K562 (cell line): ENCODE data around the gene GOLPH3. TPM values are rescaled to one million over a fixed set of nuclear protein-coding genes. Genes with fewer than 3 reads are reported as not detected.
A peak's percentile ranks its signal among the peaks of the same experiment; 100 is the strongest.

Experiments
- ATAC-seq: fragments of 200-7000 bp; cut with Tn5 transposase; 3 replicates; pipeline ENCODE4 v1.9.1; 2020; ENCODE audit warnings: moderate library complexity
- BruUV-seq: library from RNA; stranded (reverse); fragments of 400-500 nt; replicated peaks from 2 replicates; lab custom pipeline; 2021; lab: Mats Ljungman, UMichigan
- CTCF ChIA-PET: fragments of 300-600 bp; formaldehyde crosslinking; extraction: SDS; loops from one replicate; lab custom pipeline; 2021; ENCODE audit warnings: low intra/inter-chr PET ratio; lab: Yijun Ruan, JAX
- POLR2A ChIA-PET: fragments of 300-600, 350-650 bp; sonication (Branson Sonifier 250); formaldehyde crosslinking; extraction: SDS; loops from one replicate; lab custom pipeline; 2021; ENCODE audit warnings: antibody characterized with exemption, inconsistent platforms; lab: Yijun Ruan, JAX
- DNase-seq, 4 experiments: peaks; one replicate each; pipeline versions ENCODE4 v3.0.0 to v3.0.0-alpha.2; 2011 to 2018; ENCODE audit warnings: low spot score in 3 of 4, mixed read lengths in 3 of 4; ENCODE audit errors: extremely low read depth in 1 of 4
- FAIRE-seq: peaks from 2 replicates; lab custom pipeline; 2011; peaks lifted over from hg19 to GRCh38; lab: Jason Lieb, UNC
- H2AFZ ChIP-seq: 2 replicates; pipeline ENCODE4 v1.6.0; 2011; ENCODE audit warnings: low read depth, low read length, control low read depth, inconsistent platforms
- H3K27ac ChIP-seq: fragments of 200-600 bp; 3 replicates; pipeline ENCODE4 v1.8.0; 2011; ENCODE audit warnings: low read depth, mild to moderate bottlenecking, control low read depth, inconsistent platforms, low read length, moderate library complexity, mixed read lengths; ENCODE audit errors: extremely low read depth
- H3K27me3 ChIP-seq, 2 experiments: fragments of 300-600 bp in 1 of 2; 2 replicates in 1 of 2; 3 replicates in 1 of 2; pipeline versions ENCODE4 v1.6.0 to v1.8.0; 2011; ENCODE audit warnings: inconsistent platforms in 2 of 2, low read length in 2 of 2, mild to moderate bottlenecking in 1 of 2, mixed read lengths in 1 of 2, moderate library complexity in 1 of 2; ENCODE audit not compliant: control insufficient read depth in 2 of 2, insufficient read depth in 2 of 2
- H3K36me3 ChIP-seq: fragments of 300-600 bp; 3 replicates; pipeline ENCODE4 v1.8.0; 2011; ENCODE audit warnings: mild to moderate bottlenecking, low read length, inconsistent platforms; ENCODE audit not compliant: control insufficient read depth, insufficient read depth
- H3K4me1 ChIP-seq, 2 experiments: fragments of 200-600 bp in 1 of 2; replicated peaks in 1 of 2; 2 replicates in 1 of 2; 3 replicates in 1 of 2; pipeline versions ENCODE4 v1.5.1 to v1.8.0; 2011; ENCODE audit warnings: inconsistent platforms in 2 of 2, low read length in 2 of 2, mild to moderate bottlenecking in 1 of 2, mixed read lengths in 1 of 2, moderate library complexity in 1 of 2; ENCODE audit not compliant: control insufficient read depth in 2 of 2, insufficient read depth in 2 of 2
- H3K4me2 ChIP-seq: 2 replicates; pipeline ENCODE4 v1.6.1; 2011; ENCODE audit warnings: low read length, control low read depth, inconsistent platforms, mixed read lengths; ENCODE audit not compliant: insufficient read depth
- H3K4me3 ChIP-seq: fragments of 200-600 bp; sonication (generic), shearing (Covaris generic); 2 replicates; pipeline ENCODE4 v1.5.1; 2016; ENCODE audit warnings: control low read depth, inconsistent platforms
- H3K79me2 ChIP-seq: fragments of 200-600 bp; 3 replicates; pipeline ENCODE4 v1.8.0; 2011; ENCODE audit warnings: low read length, inconsistent platforms; ENCODE audit not compliant: control insufficient read depth, insufficient read depth
- H3K9ac ChIP-seq, 2 experiments: 2 replicates each; pipeline versions ENCODE4 v1.6.0 to v1.6.1; 2011; ENCODE audit warnings: low read depth in 2 of 2, low read length in 2 of 2, control low read depth in 1 of 2, inconsistent platforms in 1 of 2, mild to moderate bottlenecking in 1 of 2, mixed read lengths in 1 of 2; ENCODE audit not compliant: insufficient read depth in 1 of 2
- H3K9me1 ChIP-seq: one replicate; pipeline ENCODE4 v1.6.0; 2011; ENCODE audit warnings: inconsistent platforms, mild to moderate bottlenecking, low read length, moderate library complexity; ENCODE audit not compliant: control insufficient read depth, insufficient read depth
- H3K9me3 ChIP-seq: replicated peaks from 2 replicates; pipeline ENCODE4 v1.5.1; 2011; ENCODE audit warnings: low read depth, low read length, inconsistent platforms; ENCODE audit not compliant: control insufficient read depth, insufficient read depth
- H4K20me1 ChIP-seq: replicated peaks from 2 replicates; pipeline ENCODE4 v1.6.1; 2011; ENCODE audit warnings: low read length, inconsistent platforms, mixed read lengths; ENCODE audit not compliant: control insufficient read depth, insufficient read depth
- CEBPB ChIP-seq: fragments of 450-650 bp; IDR thresholded peaks from 2 replicates; pipeline ENCODE4 v1.6.1; 2016; ENCODE audit warnings: missing genetic modification characterization, missing compliant biosample characterization
- CEBPG ChIP-seq, 3 experiments: fragments of 200-800 bp in 1 of 3; sonication (Bioruptor generic) in 1 of 3; sonication (generic) in 1 of 3; formaldehyde crosslinking in 1 of 3; IDR thresholded peaks in 2 of 3; conservative IDR thresholded peaks in 1 of 3; 2 replicates each; pipeline versions ENCODE4 v1.6.1 to v1.8.0; 2016 to 2022; ENCODE audit warnings: missing compliant biosample characterization in 2 of 3, missing genetic modification characterization in 2 of 3, mild to moderate bottlenecking in 1 of 3, missing genetic modification reagents in 1 of 3
- CTBP1 ChIP-seq: fragments of 450-650 bp; IDR thresholded peaks from 2 replicates; pipeline ENCODE4 v1.6.1; 2016; ENCODE audit warnings: borderline replicate concordance
- MAZ ChIP-seq, 2 experiments: fragments of 450-650 bp in 1 of 2; sonication (generic) in 1 of 2; formaldehyde crosslinking; IDR thresholded peaks in 1 of 2; conservative IDR thresholded peaks in 1 of 2; 2 replicates each; pipeline versions ENCODE4 v1.4.0 to v1.5.0; 2020; ENCODE audit warnings: mild to moderate bottlenecking in 1 of 2, missing genetic modification reagents in 1 of 2
- NFIC ChIP-seq: fragments of 450-650 bp; IDR thresholded peaks from 2 replicates; pipeline ENCODE4 v1.6.1; 2017; ENCODE audit warnings: mild to moderate bottlenecking, inconsistent platforms
- PHF8 ChIP-seq: fragments of 200-600 bp; sonication (generic); IDR thresholded peaks from 2 replicates; pipeline ENCODE4 v1.6.1; 2012; ENCODE audit warnings: mixed run types, mild to moderate bottlenecking, inconsistent platforms, low read length, moderate library complexity, borderline replicate concordance
- RCOR1 ChIP-seq, 2 experiments: IDR thresholded peaks; 2 replicates each; pipeline ENCODE4 v1.6.1; 2012; ENCODE audit warnings: low read depth in 2 of 2, low read length in 2 of 2, borderline replicate concordance in 1 of 2, improper control_type of control experiment in 1 of 2
- RFX5 ChIP-seq: IDR thresholded peaks from 2 replicates; pipeline ENCODE4 v1.6.1; 2011; ENCODE audit warnings: low read depth, mild to moderate bottlenecking, improper control_type of control experiment, low read length
- STAT5B ChIP-seq: fragments of 250-450 bp; sonication (Bioruptor Pico); IDR thresholded peaks from 2 replicates; pipeline ENCODE4 v1.8.0; 2021; ENCODE audit warnings: mild to moderate bottlenecking, inconsistent platforms
- WGBS: fragments of 100-300 bp; shearing (Covaris generic); methylation state at CpG from one replicate; pipeline ENCODE4 v1.1.6; 2016; ENCODE audit warnings: low coverage, mixed read lengths; ENCODE audit not compliant: insufficient coverage; ENCODE audit errors: missing lambda C conversion rate; 5-methylcytosine and 5-hydroxymethylcytosine counted together
- in situ Hi-C: fragments of 300-500 bp; cut with MboI; formaldehyde crosslinking; loops from 4 replicates; pipeline ENCODE4 v1.15.0; 2018; ENCODE audit warnings: inconsistent platforms, mixed read lengths
- intact Hi-C: fragments of 100-400 bp; cut with micrococcal nuclease; formaldehyde crosslinking; loops from 2 replicates; pipeline ENCODE4 v1.14.2; 2022
- polyA plus RNA-seq, 8 experiments: library from polyadenylated mRNA; depleted of rRNA in 4 of 8; stranded (reverse) in 5 of 8; unstranded in 3 of 8; fragments of >200 nt; fragmentation: Nextera tagmentation in 2 of 8; fragmentation: Illumina TruSeq in 1 of 8; extraction: Ambion mirVana in 2 of 8; extraction: Trizol in 1 of 8; gene quantifications; 2 replicates each; pipeline versions ENCODE4 v1.2.1 to v1.2.3, GENCODE V29; 2011 to 2014; ENCODE audit warnings: inconsistent platforms in 1 of 8, missing spikeins in 1 of 8
- total RNA-seq, 7 experiments: library from RNA; depleted of rRNA in 6 of 7; stranded (reverse); fragments of >200 nt in 6 of 7; fragmentation: Illumina TruSeq in 2 of 7; extraction: Trizol in 2 of 7; gene quantifications; 2 replicates each; pipeline versions ENCODE4 v1.2.1 to v1.2.3, GENCODE V29; 2011 to 2021; ENCODE audit warnings: low replicate concordance in 1 of 7
- TF ChIP-seq, protein P1 (sequence below): sonication (generic); formaldehyde crosslinking; IDR thresholded peaks from 2 replicates; pipeline ENCODE4 v1.8.1; 2023; ENCODE audit warnings: mild to moderate bottlenecking, missing genetic modification reagents

The GOLPH3 gene
- total and polyA plus RNA-seq, 9 of the 15 experiments (the other 6 are each of a cell fraction or from before 2014, with no cell fraction given) = 18.8 to 94.6 (median 55.1) TPM

GRCh38 chr5:32147959-32148358, 26.2 kb downstream of the GOLPH3 start (continued):
- TF ChIP-seq RCOR1 (IDR thresholded peaks at IDR 0.05; ENCODE audit: borderline replicate concordance in 1 of 2, low read depth in 2 of 2, low read length in 2 of 2) (peak in 1 of 2 experiments; percentile 63; a peak in 1 of 4 replicates), MAZ (CRISPR knock-in tag; conservative IDR thresholded peaks at IDR 0.05 in 1 of 2, IDR thresholded peaks at IDR 0.05 in 1 of 2) (no peak), STAT5B (CRISPR knock-in tag) (no peak), CEBPB (tag) (peak; percentile 84), RFX5 (peak; percentile 71), CTBP1 (0 out of 2 replicates have a peak, but pooled peaks have one; percentile 16), NFIC (0 out of 2 replicates have a peak, but pooled peaks have one; percentile 18)
- TF ChIP-seq, protein P1, sequence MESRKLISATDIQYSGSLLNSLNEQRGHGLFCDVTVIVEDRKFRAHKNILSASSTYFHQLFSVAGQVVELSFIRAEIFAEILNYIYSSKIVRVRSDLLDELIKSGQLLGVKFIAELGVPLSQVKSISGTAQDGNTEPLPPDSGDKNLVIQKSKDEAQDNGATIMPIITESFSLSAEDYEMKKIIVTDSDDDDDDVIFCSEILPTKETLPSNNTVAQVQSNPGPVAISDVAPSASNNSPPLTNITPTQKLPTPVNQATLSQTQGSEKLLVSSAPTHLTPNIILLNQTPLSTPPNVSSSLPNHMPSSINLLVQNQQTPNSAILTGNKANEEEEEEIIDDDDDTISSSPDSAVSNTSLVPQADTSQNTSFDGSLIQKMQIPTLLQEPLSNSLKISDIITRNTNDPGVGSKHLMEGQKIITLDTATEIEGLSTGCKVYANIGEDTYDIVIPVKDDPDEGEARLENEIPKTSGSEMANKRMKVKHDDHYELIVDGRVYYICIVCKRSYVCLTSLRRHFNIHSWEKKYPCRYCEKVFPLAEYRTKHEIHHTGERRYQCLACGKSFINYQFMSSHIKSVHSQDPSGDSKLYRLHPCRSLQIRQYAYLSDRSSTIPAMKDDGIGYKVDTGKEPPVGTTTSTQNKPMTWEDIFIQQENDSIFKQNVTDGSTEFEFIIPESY (CRISPR knock-in tag) = no peak

DNA sequence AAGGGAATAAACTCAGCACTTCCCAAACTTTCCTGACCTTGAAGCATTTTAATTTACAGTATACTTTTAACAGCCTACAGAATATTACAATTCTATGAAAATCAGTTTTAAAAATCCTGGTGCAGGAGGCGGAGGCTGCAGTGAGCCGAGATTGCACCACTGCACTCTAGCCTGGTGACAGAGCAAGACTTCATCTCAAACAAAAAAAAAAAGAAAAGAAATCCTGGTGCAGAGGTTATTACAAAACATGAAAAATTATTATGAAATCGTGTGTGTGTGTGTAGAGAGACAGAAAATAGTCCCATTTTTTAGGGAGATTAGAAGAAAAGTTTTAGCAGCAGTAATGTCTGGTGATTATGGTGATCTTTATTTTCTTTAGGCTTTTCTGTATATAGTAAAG, 26.9 kb downstream of the GOLPH3 start:
- Histone ChIP-seq H3K27ac (no peak overlapping the region), H3K27me3 (no peaks in the 10 kb centered on the region), H3K9ac (no peak overlapping the region), H3K4me3 (no peak overlapping the region), H3K79me2 (peaks cover 89% of the 10 kb centered on the region), H3K4me2 (no peak overlapping the region), H2AFZ (no peak overlapping the region), H3K9me3 (no peaks in the 10 kb centered on the region), H3K36me3 (peaks cover 58% of the 10 kb centered on the region), H4K20me1 (peaks cover 33% of the 10 kb centered on the region), H3K4me1 (peaks cover 0 to 4% of the 10 kb centered on the region in 2 experiments; a peak in 3 of 5 replicates), H3K9me1 (peaks cover 3% of the 10 kb centered on the region)
- intact Hi-C loops (no loop called here), in situ Hi-C loops (no loop called here)
- TF ChIP-seq PHF8 (no peak), CEBPG (CRISPR knock-in tag; IDR thresholded peaks at IDR 0.05) (no peak), CEBPG (tag; conservative IDR thresholded peaks at IDR 0.05 in 1 of 2, IDR thresholded peaks at IDR 0.05 in 1 of 2) (peak in 1 of 2 experiments; percentile 32; a peak in 1 of 4 replicates)
- ChIA-PET POLR2A (interaction anchor here (1.5 to 2.0 kb wide), 3 partner anchors 9 to 17 kb away, joined by 3 to 7 read pairs (median 4); no protein-coding TSS in a partner anchor), CTCF (no interaction called here)
- no peak for DNase-seq
- no peak for FAIRE-seq
- 70% methylated on average over 3 of the region's 3 CpGs for WGBS
- BruUV-seq = no TSS peak
- 0 out of 3 replicates have a peak, but pooled peaks have one; percentile 8 for ATAC-seq
